Activated CD4-positive, alpha-beta T cell treated with anti-CD3 and anti-CD28 coated beads, Interleukin-2, amount 50 U/mL, for 24 hours (primary cell): ENCODE results near the gene VPS11.

Experiments
- DNase-seq, 2 donors: peaks; one replicate each; pipeline ENCODE4 v3.0.0-alpha.2; 2020; ENCODE audit warnings: low read depth in 1 of 2, low spot score in 1 of 2

VPS11 gene

DNA sequence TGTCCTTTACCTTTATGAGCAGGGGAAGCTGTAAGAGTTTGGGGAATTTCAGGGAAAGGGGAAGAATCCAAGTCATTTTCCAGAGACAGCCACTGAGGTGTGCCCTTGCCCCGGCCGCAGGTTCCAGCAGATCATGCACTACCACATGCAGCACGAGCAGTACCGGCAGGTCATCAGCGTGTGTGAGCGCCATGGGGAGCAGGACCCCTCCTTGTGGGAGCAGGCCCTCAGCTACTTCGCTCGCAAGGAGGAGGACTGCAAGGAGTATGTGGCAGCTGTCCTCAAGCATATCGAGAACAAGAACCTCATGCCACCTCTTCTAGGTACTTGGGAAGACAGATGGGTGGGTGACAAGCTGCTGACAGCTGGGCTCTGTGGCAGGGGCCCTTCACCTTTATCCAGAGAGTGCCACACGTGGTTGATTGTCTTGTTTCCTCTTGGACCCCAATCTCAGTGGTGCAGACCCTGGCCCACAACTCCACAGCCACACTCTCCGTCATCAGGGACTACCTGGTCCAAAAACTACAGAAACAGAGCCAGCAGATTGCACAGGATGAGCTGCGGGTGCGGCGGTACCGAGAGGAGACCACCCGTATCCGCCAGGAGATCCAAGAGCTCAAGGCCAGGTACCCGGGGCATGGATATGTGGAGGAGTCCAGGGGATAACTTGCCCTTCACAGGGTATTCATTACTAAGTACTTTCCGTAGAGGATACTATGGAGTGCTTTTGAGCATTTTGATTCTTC, 11.2 kb downstream of the VPS11 start:
- no peak for DNase-seq

GRCh38 chr11:119081682-119082260, 14.2 kb downstream of the VPS11 start:
- DNase-seq, result no peak

DNA sequence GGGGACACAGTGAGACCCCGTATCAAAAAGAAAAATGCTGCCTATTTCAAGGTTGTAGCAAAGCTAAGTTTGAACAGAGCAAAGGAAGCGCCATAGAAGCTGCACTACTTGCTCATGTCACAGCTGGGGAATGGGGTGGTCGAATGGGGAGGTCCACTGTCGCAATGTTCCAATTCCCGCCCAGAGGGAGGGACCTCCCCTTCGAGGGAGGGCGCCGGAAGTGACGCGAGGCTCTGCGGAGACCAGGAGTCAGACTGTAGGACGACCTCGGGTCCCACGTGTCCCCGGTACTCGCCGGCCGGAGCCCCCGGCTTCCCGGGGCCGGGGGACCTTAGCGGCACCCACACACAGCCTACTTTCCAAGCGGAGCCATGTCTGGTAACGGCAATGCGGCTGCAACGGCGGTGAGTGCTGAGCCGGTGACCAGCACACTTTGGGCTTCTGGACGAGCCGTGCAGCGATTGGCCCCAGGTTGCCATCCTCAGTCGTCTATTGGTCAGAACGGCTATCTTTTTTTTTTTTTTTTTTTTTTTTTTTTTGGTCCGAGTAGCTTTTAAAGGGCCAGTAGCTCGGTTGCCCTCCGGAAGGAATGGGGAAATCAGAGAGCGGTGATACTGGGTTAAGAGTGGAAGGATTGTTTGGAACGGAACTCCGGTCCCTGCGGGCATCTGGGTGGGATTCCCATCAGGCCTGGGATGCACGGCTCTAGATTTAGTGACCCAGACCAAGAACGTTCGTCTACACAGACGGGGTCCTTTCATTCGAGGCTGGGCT, 17.2 kb downstream of the VPS11 start, which contains the start of gene HMBS:
TSS of gene HMBS (plus strand) at position 219 of the 774 bp plus-strand sequence. CDS start at position 372, 153 bp downstream.
- DNase-seq, result peak; percentile 83 to 90

GRCh38 chr11:119085437-119085847, 17.8 kb downstream of the VPS11 start:
- DNase-seq, result peak in 1 of 2 donors; percentile 27

GRCh38 chr11:119087123-119087522, 19.5 kb downstream of the VPS11 start:
- DNase-seq, result no peak

DNA sequence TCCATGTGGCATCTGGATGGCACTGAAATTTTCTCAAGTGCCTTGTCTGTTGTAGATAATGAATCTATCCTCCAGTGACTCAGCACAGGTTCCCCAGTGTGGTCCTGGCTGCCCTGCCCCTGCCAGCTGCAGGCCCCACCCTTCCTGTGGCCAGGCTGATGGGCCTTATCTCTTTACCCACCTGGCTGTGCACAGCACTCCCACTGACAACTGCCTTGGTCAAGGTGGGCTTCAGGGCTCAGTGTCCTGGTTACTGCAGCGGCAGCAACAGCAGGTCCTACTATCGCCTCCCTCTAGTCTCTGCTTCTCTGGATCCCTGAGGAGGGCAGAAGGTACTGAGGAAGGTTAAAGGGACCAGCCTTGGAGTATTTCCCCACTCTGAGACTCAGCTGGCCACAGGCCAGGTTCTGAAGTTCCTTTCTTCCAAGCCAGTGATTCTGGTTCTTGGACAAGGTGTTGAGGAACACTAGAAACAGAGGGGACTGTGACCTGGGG, 20.2 kb downstream of the VPS11 start:
- DNase-seq, result no peak

GRCh38 chr11:119088406-119088805, 20.8 kb downstream of the VPS11 start:
- no peak for DNase-seq

GRCh38 chr11:119089319-119089718, 21.7 kb downstream of the VPS11 start:
- DNase-seq, result no peak

DNA sequence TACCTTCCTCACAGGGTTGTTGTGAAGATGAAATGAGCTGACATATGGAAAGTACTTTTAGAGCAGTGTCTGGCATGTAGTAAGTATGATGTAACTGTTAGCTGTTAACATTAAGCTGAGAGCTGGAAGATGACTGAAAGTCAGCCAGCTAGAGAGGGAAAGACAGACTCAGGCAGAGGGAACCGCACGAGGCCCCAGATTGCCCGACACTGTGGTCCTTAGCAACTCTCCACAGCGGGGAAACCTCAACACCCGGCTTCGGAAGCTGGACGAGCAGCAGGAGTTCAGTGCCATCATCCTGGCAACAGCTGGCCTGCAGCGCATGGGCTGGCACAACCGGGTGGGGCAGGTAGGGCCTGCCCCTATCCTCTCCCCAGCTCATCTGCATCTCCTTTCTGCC, 23.6 kb downstream of the VPS11 start:
- no peak for DNase-seq

DNA sequence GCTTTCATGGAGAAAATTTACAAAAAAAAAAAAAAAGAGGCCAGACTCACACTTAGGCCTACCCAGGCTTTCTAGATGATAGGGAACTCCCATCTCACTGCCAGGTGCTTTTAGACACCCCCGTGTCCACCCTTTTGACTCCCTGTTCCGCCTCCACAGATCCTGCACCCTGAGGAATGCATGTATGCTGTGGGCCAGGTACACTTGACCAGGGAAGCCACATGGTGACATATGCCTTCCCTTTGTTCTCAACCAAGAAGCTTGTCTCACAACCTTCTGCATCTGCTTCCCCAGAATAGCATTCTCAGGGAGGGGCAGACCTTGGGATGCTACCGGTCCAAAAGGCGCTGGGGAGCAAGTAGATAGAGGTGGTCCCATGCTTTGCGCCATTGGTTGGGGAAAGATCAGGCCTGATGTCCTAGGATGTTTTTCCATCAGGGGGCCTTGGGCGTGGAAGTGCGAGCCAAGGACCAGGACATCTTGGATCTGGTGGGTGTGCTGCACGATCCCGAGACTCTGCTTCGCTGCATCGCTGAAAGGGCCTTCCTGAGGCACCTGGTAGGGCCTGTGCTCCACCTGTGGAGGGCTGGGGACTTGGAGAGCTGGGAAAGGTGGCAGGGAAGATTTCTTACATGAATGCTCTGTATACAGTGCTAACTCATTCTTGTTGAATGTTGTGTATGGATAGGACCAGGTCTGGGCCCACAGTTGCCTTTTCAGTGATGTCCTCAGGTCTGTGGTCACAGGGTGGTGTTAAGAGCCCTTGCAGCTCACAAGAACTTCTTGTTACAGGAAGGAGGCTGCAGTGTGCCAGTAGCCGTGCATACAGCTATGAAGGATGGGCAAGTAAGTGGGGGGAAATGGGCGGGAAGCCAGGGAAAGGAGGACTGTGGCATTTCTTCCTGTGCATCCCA, 24.6 kb downstream of the VPS11 start:
- no peak for DNase-seq

GRCh38 chr11:119092880-119093842, 25.5 kb downstream of the VPS11 start:
- DNase-seq, result no peak

- peak; percentile 18 to 22 for DNase-seq
These were observed 26.6 kb downstream of the VPS11 start for GRCh38 chr11:119093942-119094815.

DNA sequence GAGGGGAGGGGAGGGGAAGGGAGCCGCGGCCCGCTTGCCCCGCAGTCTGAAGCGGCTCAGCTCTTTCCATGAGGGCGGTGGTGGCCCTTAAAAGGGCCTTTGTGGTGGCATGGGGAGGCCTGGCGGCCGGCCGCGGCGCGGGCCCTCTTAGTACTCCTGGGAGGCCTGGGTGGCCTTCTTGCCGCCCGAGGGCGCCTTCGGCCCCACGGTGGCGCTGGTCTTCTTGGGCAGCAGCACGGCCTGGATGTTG, 27.1 kb downstream of the VPS11 start:
- no peak for DNase-seq

DNA sequence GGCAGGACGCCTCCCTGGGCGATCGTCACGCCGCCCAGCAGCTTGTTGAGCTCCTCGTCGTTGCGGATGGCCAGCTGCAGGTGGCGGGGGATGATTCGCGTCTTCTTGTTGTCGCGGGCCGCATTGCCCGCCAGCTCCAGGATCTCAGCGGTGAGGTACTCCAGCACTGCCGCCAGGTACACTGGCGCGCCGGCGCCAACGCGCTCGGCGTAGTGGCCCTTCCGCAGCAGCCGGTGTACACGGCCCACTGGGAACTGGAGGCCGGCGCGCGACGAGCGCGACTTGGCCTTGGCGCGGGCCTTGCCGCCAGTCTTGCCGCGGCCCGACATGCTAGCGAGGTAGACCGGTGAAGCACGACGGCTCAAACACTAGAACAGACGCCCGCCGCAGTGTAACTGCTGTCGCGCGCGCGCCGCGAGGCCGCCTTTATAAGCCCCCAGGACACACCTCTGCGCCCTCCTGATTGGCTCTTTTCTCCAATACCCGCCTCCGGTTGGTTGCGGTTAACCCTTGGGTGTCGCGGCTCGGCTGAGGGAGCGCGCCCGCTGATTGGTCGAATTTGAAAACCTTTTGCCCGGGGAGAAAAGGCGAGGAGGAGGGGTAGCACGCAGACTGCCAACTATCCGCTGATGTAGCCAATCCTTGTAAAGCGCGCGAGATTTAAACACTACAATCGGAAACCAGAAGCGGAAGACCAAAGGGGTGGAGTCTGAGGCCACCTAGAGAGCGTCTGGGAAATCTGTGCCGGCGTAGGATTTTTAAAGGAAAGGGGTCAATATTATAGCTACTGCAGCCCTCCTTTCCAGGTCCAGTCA, 27.7 kb downstream of the VPS11 start:
- DNase-seq, result peak; percentile 98 to 99

GRCh38 chr11:119099711-119100110, 32.1 kb downstream of the VPS11 start:
- DNase-seq, result no peak

GRCh38 chr11:119100246-119100970, 32.8 kb downstream of the VPS11 start:
- no peak for DNase-seq

GRCh38 chr11:119100994-119101758, 33.6 kb downstream of the VPS11 start:
- DNase-seq, result no peak
